ENCODE measurements around the gene CCM2.

DNA sequence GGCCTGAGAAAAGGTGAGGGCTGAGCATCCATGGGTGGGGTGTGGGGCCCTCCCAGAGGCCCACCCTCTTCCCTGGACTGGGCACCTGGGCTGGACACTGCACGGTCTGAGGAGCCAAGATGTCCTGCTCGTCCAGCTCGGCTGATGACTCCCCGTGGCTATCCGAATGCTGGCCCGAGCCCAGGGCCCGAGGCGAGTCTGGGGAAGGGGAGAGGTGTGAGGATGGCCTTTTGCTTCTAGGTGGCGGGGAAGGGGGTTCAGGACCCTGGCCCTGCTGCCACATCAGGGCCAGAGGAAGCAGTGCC lies 81.6 kb downstream of the CCM2 start:
- TF ChIP-seq, protein P1, sequence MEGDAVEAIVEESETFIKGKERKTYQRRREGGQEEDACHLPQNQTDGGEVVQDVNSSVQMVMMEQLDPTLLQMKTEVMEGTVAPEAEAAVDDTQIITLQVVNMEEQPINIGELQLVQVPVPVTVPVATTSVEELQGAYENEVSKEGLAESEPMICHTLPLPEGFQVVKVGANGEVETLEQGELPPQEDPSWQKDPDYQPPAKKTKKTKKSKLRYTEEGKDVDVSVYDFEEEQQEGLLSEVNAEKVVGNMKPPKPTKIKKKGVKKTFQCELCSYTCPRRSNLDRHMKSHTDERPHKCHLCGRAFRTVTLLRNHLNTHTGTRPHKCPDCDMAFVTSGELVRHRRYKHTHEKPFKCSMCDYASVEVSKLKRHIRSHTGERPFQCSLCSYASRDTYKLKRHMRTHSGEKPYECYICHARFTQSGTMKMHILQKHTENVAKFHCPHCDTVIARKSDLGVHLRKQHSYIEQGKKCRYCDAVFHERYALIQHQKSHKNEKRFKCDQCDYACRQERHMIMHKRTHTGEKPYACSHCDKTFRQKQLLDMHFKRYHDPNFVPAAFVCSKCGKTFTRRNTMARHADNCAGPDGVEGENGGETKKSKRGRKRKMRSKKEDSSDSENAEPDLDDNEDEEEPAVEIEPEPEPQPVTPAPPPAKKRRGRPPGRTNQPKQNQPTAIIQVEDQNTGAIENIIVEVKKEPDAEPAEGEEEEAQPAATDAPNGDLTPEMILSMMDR (conservative IDR thresholded peaks at IDR 0.05; ENCODE audit: low read depth in 2 of 2): no peak
- TF ChIP-seq EZH2phosphoT487 (IDR thresholded peaks at IDR 0.05; ENCODE audit: unreplicated experiment): no peak

All from GM23338 (cell line).